GM04504 (cell line): ENCODE results near the gene LAMA4.

Experiments used
- DNase-seq: peaks from one replicate; pipeline ENCODE4 v3.0.0-alpha.2; 2012; ENCODE audit warnings: low read depth

Gene LAMA4

DNA sequence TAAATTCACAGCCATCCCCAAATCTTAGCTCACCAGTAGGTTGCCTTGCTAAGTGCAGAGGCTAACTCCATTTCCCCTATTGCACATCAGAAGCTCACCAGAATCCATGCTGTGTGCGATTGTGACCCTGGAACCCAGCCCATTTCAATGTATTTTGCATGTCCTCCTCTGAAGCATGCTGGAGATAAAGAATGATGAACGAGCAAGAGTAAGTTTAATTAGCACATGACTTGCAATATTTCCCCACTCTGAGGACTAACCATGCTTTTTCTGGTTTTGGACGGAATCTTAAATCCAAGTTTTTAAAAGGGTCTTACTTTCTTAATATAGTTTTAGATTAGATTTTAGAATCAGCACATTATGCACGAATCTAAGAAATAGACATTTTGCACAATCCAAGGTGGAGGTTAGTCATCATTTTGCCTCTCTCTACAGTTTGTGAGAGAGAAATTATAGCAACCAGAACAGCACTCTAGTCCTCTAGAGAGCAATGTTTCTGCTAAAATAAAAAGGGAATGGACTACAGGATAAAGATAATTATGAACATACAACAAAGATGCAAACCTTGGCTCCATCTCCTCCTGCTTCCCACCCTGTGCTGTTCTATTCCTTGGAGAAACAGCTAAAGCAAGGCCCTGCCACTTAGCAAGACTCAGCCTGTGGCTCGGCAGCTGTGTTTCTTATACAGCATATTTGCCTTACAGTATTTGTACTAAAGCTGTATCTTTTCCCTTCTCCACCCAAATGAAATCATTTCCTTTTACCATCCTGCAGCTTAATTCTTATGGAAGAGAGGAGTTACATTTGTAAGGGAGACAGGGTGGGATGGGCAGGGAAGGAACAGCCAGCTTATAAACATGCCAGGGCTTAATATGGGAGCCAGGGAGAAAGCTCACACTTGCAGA, 24.9 kb upstream of the LAMA4 start:
- DNase-seq = no peak

GRCh38 chr6:112275365-112275764, 21.0 kb upstream of the LAMA4 start:
- DNase-seq = no peak

DNA sequence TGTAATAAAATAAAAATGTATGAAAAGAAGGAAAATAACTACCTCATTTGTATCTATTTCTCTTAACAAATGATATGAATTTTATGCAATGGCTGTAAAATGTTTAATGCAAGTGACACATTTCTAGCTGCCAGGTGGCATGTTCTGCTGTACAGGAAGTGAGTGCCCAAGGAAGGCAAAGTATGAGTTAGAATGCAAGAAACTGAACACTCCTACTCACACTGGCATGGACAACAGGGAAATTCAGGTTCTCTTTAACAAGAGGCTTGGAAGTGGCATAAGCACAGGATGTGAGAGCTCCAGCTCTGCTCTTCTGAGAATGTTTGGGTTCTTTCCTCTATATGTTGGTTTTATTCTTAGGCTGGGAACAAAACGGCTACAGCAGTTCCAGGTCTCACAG, 20.4 kb upstream of the LAMA4 start:
- no peak for DNase-seq

GRCh38 chr6:112272799-112273198, 18.4 kb upstream of the LAMA4 start:
- DNase-seq = no peak

DNA sequence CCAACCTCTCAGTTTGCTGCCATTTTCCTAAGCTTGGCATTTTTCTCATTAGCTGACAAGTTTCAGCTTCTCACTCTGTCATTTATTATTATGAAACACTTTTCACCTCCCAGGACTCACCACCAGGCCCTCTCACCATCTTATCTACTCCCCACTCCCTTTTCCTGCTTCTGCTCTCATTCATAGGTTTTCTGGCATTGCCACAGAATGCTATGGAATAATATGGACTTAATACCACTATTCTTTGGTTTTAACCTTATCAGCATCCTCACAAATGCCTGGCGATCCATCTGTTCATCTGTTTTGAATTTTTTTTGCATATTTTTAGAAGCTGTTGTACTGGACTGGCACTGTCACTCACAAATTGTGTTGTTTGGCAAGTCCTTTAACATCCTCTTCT, 16.4 kb upstream of the LAMA4 start:
- no peak for DNase-seq

DNA sequence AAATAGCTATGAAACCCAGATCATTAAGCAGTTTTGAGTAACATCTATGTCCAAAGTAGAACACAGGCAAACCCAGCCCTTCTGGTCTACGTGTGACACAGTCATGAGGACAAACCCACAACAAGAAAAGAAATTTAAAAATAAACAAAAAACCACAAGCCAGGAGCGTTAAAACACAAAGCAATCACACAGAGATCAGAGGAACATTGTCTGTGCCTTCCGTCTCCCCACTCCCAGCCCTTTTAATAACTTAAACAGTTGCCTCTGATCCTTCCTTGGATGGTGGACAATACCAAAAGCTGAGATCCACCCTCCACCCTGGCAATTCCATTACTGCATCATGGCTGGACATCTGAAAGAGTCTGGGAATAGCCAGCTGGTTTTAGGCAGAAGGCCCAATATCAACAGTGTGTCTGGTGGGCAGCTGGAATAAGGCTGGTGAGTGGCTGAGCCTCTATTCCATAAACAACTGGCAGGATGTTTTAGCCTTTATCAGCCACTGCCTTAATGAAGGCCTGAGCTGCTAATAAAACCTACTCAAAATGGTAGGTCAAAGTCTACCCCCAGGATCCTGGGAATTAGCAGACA, 15.7 kb upstream of the LAMA4 start:
- no peak for DNase-seq

DNA sequence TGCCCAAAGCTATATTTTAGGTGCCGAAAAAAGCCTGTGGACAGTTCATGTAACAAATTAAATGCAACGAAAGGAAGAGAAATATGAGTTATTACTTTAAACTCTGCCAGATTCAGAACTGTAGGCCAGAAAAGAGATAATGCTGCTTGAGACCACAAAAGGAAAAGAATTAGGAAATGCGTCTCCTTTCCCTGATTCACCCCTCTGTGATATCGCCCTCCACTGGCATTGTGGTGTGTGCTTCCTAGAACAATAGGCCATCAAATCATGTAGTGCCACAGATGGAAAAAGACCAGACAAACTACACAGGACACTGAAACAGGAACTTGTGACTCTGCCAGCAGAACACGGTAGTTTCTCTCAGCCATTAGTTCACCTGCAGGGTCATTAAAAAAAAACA, 14.7 kb upstream of the LAMA4 start:
- DNase-seq = no peak

GRCh38 chr6:112268654-112269053, 14.3 kb upstream of the LAMA4 start:
- no peak for DNase-seq

DNA sequence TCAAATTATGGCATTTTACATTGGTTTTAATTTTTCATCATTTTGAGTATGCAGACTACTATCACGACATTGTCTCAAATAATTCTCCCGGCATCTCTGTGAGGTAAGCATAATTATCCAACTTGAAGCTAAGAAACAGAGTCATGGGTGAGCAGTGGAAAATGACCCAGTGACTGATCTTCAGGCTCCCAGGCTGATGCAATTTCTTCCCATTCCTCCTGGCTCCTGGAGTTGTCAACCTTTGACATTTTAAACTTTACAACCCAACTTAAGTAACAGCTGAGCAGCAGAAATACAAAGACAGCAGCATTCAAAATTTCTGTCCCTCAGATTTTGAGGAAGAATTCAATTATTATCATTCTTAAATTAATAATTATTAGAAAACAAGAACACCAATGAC, 13.7 kb upstream of the LAMA4 start:
- no peak for DNase-seq

- DNase-seq = no peak
Observed at GRCh38 chr6:112266331-112266730, 12.0 kb upstream of the LAMA4 start.

GRCh38 chr6:112259337-112259675, 4.9 kb upstream of the LAMA4 start:
- no peak for DNase-seq

DNA sequence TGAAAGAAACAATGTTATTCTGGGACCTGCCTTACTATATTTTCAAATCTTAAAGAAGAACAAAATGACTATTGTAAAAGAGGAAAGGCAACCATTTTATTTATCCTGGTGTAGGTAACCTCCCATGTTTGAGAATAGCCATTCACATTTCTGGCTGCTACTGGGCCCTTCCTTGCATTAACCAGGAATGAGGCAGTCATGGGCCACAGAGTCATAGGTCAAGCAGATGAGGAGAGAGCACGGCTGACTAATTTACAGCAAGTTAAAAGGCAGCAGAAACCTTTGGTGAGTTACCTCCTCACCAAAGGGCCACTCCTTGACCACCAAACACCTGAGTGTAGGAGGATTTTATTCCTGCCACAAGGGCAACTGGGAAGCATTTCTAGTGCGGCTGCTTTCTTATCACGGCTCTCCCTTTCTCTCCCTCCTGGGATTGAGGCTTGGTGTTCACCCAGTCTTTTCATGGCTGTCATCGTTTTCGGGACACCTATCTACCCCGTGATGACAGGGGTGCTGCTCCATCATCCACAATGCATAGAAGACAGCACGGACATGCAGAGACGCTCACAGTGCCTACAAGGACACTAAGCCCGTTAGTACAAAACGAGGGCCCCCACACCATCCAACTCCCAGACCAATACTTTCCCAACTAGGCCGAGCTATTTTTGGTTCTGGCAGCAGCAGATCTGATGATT, 4.4 kb upstream of the LAMA4 start:
- DNase-seq = no peak

GRCh38 chr6:112257178-112257855, 3.0 kb upstream of the LAMA4 start:
- DNase-seq = no peak

- DNase-seq = no peak
Observed at GRCh38 chr6:112254921-112255320, 554 bp upstream of the LAMA4 start.

DNA sequence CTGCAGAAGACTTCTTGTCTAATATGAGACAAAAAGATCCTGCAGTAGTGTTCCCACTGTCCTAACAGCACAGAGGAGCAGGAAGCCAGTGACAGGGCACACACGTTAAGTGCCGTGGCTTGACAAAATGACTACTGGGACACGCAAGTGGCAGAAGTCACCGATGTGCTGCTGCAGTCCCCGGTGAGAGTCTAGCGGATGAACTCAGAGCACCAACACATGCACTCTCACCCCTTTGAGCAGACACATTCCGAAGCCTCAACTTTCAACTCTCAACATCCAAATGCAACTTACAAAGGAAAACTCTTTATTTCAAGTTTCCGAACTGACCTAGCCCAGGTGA, 898 bp downstream of the LAMA4 start:
- no peak for DNase-seq

DNA sequence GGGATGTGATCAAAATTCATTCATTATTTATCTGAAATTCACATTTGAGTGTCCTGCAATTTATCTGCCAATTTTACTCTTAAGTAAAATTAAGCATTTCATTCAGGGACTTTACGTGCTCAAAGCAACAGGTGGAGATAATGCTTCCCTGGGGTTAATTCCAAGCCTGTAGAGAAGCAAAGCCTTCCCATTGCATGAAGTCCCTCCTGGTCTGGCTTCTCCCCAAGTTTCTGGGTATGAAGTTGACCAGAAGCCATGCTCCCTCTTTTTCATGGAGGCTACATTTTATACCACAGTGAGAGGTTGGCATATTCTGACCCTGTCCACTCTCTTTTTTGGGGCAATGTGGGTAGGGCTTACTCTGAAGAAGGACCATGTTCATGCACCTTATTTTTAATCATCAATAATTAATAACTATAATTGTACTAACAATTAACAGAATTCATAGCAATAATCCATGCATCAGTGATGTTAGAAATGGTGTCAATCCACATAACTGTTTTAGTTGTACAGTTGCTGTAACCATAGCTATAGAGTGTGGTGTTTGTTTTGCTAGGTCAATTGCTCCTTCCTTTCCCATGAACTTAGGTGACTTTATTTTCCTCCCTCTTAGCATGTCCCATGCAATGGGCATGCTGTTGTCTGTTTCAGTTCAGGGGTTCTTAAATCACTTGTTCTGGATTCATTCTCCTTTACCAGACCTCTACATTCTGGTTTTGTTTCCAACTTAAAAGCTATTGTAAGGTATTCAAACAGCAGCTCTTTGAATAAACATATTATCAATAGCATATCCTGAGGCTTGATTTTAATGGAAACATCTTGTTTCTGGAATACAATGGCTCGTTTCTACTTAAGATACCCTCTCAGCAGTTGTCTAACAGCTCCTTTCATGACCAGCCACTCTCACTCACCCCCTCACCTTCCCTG, 1.5 kb downstream of the LAMA4 start:
- DNase-seq = no peak

DNA sequence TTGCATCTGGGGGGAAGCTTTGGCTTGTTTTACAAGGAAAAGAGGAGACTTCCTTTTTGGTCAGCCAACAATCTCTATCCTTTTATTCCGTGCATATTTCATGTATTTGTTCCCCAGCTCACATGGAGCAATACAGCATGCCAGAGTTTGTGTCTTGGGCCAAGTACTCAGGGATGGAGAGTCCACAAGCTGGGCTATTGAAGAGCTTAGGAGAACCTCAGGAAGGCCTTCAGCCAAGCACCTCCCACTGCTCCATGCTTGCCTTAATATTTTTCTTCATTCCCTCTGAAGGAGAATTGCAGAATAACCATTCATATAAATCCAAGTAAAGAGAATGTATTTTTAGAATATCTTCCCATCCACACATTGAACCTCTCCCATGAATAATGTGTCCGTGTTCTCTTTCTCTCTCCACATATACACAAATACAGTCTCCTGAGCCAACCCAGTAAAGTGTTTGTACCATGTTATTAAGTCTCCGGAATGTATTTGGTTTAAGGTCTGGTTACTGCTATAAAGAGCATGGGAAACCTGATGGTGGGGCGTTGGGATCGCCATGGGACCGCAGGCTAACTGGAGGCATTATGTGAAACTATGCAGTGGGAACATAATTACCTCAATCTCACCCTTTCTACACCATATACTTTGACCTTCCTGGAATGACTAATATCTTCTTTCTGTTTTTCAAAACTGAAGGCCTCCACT, 3.0 kb downstream of the LAMA4 start:
- no peak for DNase-seq

GRCh38 chr6:112249489-112249888, 4.9 kb downstream of the LAMA4 start:
- no peak for DNase-seq

GRCh38 chr6:112247275-112247674, 7.1 kb downstream of the LAMA4 start:
- DNase-seq = no peak

- peak; percentile 85 for DNase-seq
Observed at GRCh38 chr6:112245511-112246203, 8.7 kb downstream of the LAMA4 start.
